A549 (cell line): Measurements from ENCODE around the gene PPP2R2C. TPM values are rescaled to one million over a fixed set of nuclear protein-coding genes. Genes with fewer than 3 reads are reported as not detected.

Experiments used
- ATAC-seq, 2 experiments: fragments of 200-7000 bp in 1 of 2; fragments of >200 bp in 1 of 2; cut with Nextera tagmentation in 1 of 2; cut with Tn5 transposase in 1 of 2; 3 replicates each; pipeline versions ENCODE4 v1.8.0 to v1.9.1; 2018 to 2020; ENCODE audit warnings: mild to moderate bottlenecking in 1 of 2, moderate library complexity in 1 of 2
- CTCF ChIA-PET: fragments of 300-600 bp; sonication (Branson Sonifier 250); formaldehyde crosslinking; extraction: SDS; loops from one replicate; lab custom pipeline; 2021; ENCODE audit warnings: antibody characterized with exemption, inconsistent platforms; lab: Yijun Ruan, JAX
- POLR2A ChIA-PET: fragments of 350-600 bp; formaldehyde crosslinking; extraction: SDS; loops from one replicate; lab custom pipeline; 2021; ENCODE audit warnings: antibody characterized with exemption, inconsistent platforms; lab: Yijun Ruan, JAX
- DNase-seq, 2 experiments: peaks; one replicate each; pipeline versions ENCODE4 v3.0.0 to v3.0.0-alpha.2; 2011 to 2016; ENCODE audit warnings: low read depth in 1 of 2, low spot score in 1 of 2
- FAIRE-seq: peaks from 2 replicates; lab custom pipeline; 2011; peaks lifted over from hg19 to GRCh38; lab: Jason Lieb, UNC
- H3K27ac ChIP-seq, 2 experiments: fragments of >200 bp; sonication (Bioruptor Twin); formaldehyde crosslinking; 3 replicates each; pipeline ENCODE4 v1.5.1; 2016 to 2017
- H3K4me1 ChIP-seq: fragments of >200 bp; sonication (Bioruptor Twin); formaldehyde crosslinking; 3 replicates; pipeline ENCODE4 v1.6.1; 2016
- H3K4me2 ChIP-seq: fragments of >200 bp; sonication (Bioruptor Twin); formaldehyde crosslinking; 3 replicates; pipeline ENCODE4 v1.6.1; 2016
- H3K4me3 ChIP-seq: fragments of >200 bp; sonication (Bioruptor Twin); formaldehyde crosslinking; 3 replicates; pipeline ENCODE4 v1.5.1; 2016
- H3K9me3 ChIP-seq: fragments of >200 bp; sonication (Bioruptor Twin); formaldehyde crosslinking; 3 replicates; pipeline ENCODE4 v1.6.1; 2016
- BHLHE40 ChIP-seq: IDR thresholded peaks from 2 replicates; pipeline ENCODE4 v1.6.1; 2012; ENCODE audit warnings: low read depth, low read length, inconsistent platforms
- CBX2 ChIP-seq: fragments of 200-600 bp; sonication (generic); IDR thresholded peaks from 2 replicates; pipeline ENCODE4 v1.6.1; 2016; ENCODE audit warnings: low read depth, mild to moderate bottlenecking, borderline replicate concordance
- CBX8 ChIP-seq: fragments of 200-600 bp; sonication (generic); IDR thresholded peaks from 2 replicates; pipeline ENCODE4 v1.6.1; 2016
- CEBPB ChIP-seq, 2 experiments: fragments of >200 bp in 1 of 2; sonication (Bioruptor Twin) in 1 of 2; formaldehyde crosslinking in 1 of 2; IDR thresholded peaks; 2 replicates each; pipeline ENCODE4 v1.6.1; 2012 to 2016
- CHD2 ChIP-seq: fragments of 150-350 bp; IDR thresholded peaks from 2 replicates; pipeline ENCODE4 v1.6.1; 2014; ENCODE audit warnings: low read length; ENCODE audit not compliant: partially characterized antibody
- CTCF ChIP-seq: fragments of >200 bp; sonication (Bioruptor Twin); formaldehyde crosslinking; IDR thresholded peaks from 3 replicates; pipeline ENCODE4 v1.5.1; 2016
- E2F6 ChIP-seq: IDR thresholded peaks from 2 replicates; pipeline ENCODE4 v1.6.1; 2012; ENCODE audit warnings: low read depth, borderline replicate concordance
- ELK1 ChIP-seq: fragments of 150-350 bp; IDR thresholded peaks from 2 replicates; pipeline ENCODE4 v1.6.1; 2014; ENCODE audit warnings: low read depth, mild to moderate bottlenecking, low read length
- HDAC2 ChIP-seq: fragments of 200-600 bp; sonication (generic); IDR thresholded peaks from 2 replicates; pipeline ENCODE4 v1.6.1; 2016
- HES2 ChIP-seq: fragments of >200 bp; sonication (Bioruptor Twin); formaldehyde crosslinking; IDR thresholded peaks from 2 replicates; pipeline ENCODE4 v1.6.1; 2016
- HEYL ChIP-seq: fragments of 250-450 bp; sonication (Bioruptor Pico); IDR thresholded peaks from 2 replicates; pipeline ENCODE4 v1.8.0; 2021; ENCODE audit warnings: mild to moderate bottlenecking, moderate library complexity
- HOXA7 ChIP-seq: fragments of 250-450 bp; sonication (Bioruptor Pico); IDR thresholded peaks from 2 replicates; pipeline ENCODE4 v1.5.0; 2020; ENCODE audit warnings: mild to moderate bottlenecking, moderate library complexity
- HOXB13 ChIP-seq: fragments of 250-450 bp; sonication (Bioruptor Pico); IDR thresholded peaks from 2 replicates; pipeline ENCODE4 v1.5.0; 2020; ENCODE audit warnings: low read depth, mild to moderate bottlenecking, moderate library complexity
- HOXB5 ChIP-seq: fragments of 250-450 bp; sonication (Bioruptor Pico); IDR thresholded peaks from 2 replicates; pipeline ENCODE4 v1.5.0; 2020; ENCODE audit warnings: mild to moderate bottlenecking, moderate library complexity
- JUN ChIP-seq, 2 experiments: fragments of >200 bp; sonication (Bioruptor Twin); formaldehyde crosslinking; IDR thresholded peaks; 2 replicates in 1 of 2; 3 replicates in 1 of 2; pipeline ENCODE4 v1.6.1; 2016 to 2017
- JUNB ChIP-seq: fragments of >200 bp; sonication (Bioruptor Twin); formaldehyde crosslinking; IDR thresholded peaks from 2 replicates; pipeline ENCODE4 v1.6.1; 2016
- KDM5A ChIP-seq: fragments of 200-600 bp; sonication (generic); IDR thresholded peaks from 2 replicates; pipeline ENCODE4 v1.6.1; 2016; ENCODE audit warnings: antibody characterized with exemption, mild to moderate bottlenecking
- MAX ChIP-seq: IDR thresholded peaks from 2 replicates; pipeline ENCODE4 v1.6.1; 2012
- PHF8 ChIP-seq: fragments of 200-600 bp; sonication (generic); IDR thresholded peaks from 2 replicates; pipeline ENCODE4 v1.6.1; 2016; ENCODE audit warnings: low read depth, mild to moderate bottlenecking, antibody characterized with exemption, moderate library complexity, borderline replicate concordance
- POLR2AphosphoS2 ChIP-seq: conservative IDR thresholded peaks from 2 replicates; pipeline ENCODE4 v1.6.1; 2012; ENCODE audit warnings: low read length, improper control_type of control experiment, inconsistent platforms
- RAD21 ChIP-seq, 2 experiments: fragments of >200 bp in 1 of 2; sonication (Bioruptor Twin) in 1 of 2; formaldehyde crosslinking in 1 of 2; IDR thresholded peaks in 1 of 2; conservative IDR thresholded peaks in 1 of 2; 2 replicates in 1 of 2; 3 replicates in 1 of 2; pipeline ENCODE4 v1.6.1; 2012 to 2018; ENCODE audit warnings: inconsistent platforms in 1 of 2
- RARB ChIP-seq: fragments of 250-450 bp; sonication (Bioruptor Pico); IDR thresholded peaks from 2 replicates; pipeline ENCODE4 v1.8.0; 2021; ENCODE audit warnings: mild to moderate bottlenecking, moderate library complexity
- RCOR1 ChIP-seq: fragments of 150-350 bp; IDR thresholded peaks from 2 replicates; pipeline ENCODE4 v1.6.1; 2014; ENCODE audit warnings: antibody characterized with exemption, low read length, low read depth
- RFX5 ChIP-seq: fragments of 450-650 bp; IDR thresholded peaks from 2 replicates; pipeline ENCODE4 v1.7.1; 2014; ENCODE audit warnings: antibody characterized with exemption, mild to moderate bottlenecking, moderate library complexity
- SREBF2 ChIP-seq: fragments of 450-650 bp; IDR thresholded peaks from 2 replicates; pipeline ENCODE4 v1.6.1; 2014; ENCODE audit warnings: mild to moderate bottlenecking, moderate library complexity
- TFCP2L1 ChIP-seq: fragments of 250-450 bp; sonication (Bioruptor Pico); IDR thresholded peaks from 2 replicates; pipeline ENCODE4 v1.5.0; 2021; ENCODE audit warnings: mild to moderate bottlenecking
- ZFP36 ChIP-seq: fragments of 450-650 bp; IDR thresholded peaks from 2 replicates; pipeline ENCODE4 v1.6.1; 2014; ENCODE audit warnings: borderline replicate concordance; ENCODE audit not compliant: partially characterized antibody
- ZSCAN20 ChIP-seq: fragments of 250-450 bp; sonication (Bioruptor Pico); IDR thresholded peaks from 2 replicates; pipeline ENCODE4 v1.8.0; 2022; ENCODE audit warnings: mild to moderate bottlenecking, moderate library complexity
- WGBS: methylation state at CpG from one replicate; pipeline ENCODE4 v1.1.6; 2017; ENCODE audit errors: missing lambda C conversion rate; 5-methylcytosine and 5-hydroxymethylcytosine counted together
- polyA plus RNA-seq, 4 experiments: library from polyadenylated mRNA; depleted of rRNA in 3 of 4; stranded (reverse); fragments of >200 nt; fragmentation: RNase III in 1 of 4; extraction: RNeasy Plus Mini Kit Qiagen cat#74134 plus additional on column Dnase treatment in 1 of 4; gene quantifications; 2 replicates in 3 of 4; 3 replicates in 1 of 4; pipeline ENCODE4 v1.2.3, GENCODE V29; 2011 to 2017

The PPP2R2C gene
- polyA plus RNA-seq, 2 of the 4 experiments (the other 2 are of a cell fraction): 23.9 to 29.4 TPM

GRCh38 chr4:6322761-6323566 is 149.4 kb downstream of the PPP2R2C start:
- ATAC-seq: no peak
- WGBS: 88% methylated on average over 26 of the region's 33 CpGs
- no peak for FAIRE-seq
- H3K4me3 ChIP-seq: no peak overlapping the region
- no peak for DNase-seq
- TF ChIP-seq HOXB13 (no peak), E2F6 (no peak), HES2 (no peak), CBX8 (no peak), RFX5 (no peak), RCOR1 (no peak), ZSCAN20 (CRISPR knock-in tag) (no peak)
- no peak overlapping the region for H3K4me2 ChIP-seq
- H3K9me3 ChIP-seq: no peaks in the 10 kb centered on the region
- H3K4me1 ChIP-seq: no peaks in the 10 kb centered on the region
- ChIA-PET POLR2A (no interaction called here), CTCF (interaction anchor here (6.0 to 13.8 kb wide), 2 partner anchors 9 to 66 kb away, joined by 28 to 408 read pairs; no protein-coding TSS in a partner anchor)
- no peak overlapping the region for H3K27ac ChIP-seq

GRCh38 chr4:6322067-6322760 is 150.2 kb downstream of the PPP2R2C start:
- Histone ChIP-seq H3K4me1 (no peaks in the 10 kb centered on the region), H3K9me3 (no peaks in the 10 kb centered on the region), H3K4me3 (no peak overlapping the region), H3K4me2 (no peak overlapping the region), H3K27ac (no peak overlapping the region)
- DNase-seq (no peak), FAIRE-seq (no peak), ATAC-seq (no peak)
- 94% methylated on average over 12 of the region's 23 CpGs for WGBS
- TF ChIP-seq CBX2 (no peak), CBX8 (no peak), ELK1 (no peak), HEYL (CRISPR knock-in tag) (no peak), RAD21 (conservative IDR thresholded peaks at IDR 0.05 in 1 of 2, IDR thresholded peaks at IDR 0.05 in 1 of 2) (no peak), CHD2 (no peak), E2F6 (no peak), SREBF2 (no peak), JUN (IDR thresholded peaks at IDR 0.05) (no peak), RARB (CRISPR knock-in tag) (no peak), CEBPB (IDR thresholded peaks at IDR 0.05) (no peak), HDAC2 (no peak), KDM5A (no peak)
- CTCF ChIA-PET: interaction anchor here (6.0 to 13.8 kb wide), 2 partner anchors 10 to 65 kb away, joined by 28 to 408 read pairs; no protein-coding TSS in a partner anchor
- POLR2A ChIA-PET: no interaction called here

- ChIA-PET POLR2A (no interaction called here), CTCF (interaction anchor here (6.0 to 13.8 kb wide), 2 partner anchors 11 to 64 kb away, joined by 28 to 408 read pairs; no protein-coding TSS in a partner anchor)
- no peak for FAIRE-seq
- H3K27ac ChIP-seq: no peak overlapping the region
- no peak for ATAC-seq
- H3K4me1 ChIP-seq: no peaks in the 10 kb centered on the region
- no peak overlapping the region for H3K4me2 ChIP-seq
- no peak overlapping the region for H3K4me3 ChIP-seq
- H3K9me3 ChIP-seq: no peaks in the 10 kb centered on the region
- WGBS: 94% methylated on average over 2 of the region's 2 CpGs
- no peak for DNase-seq
- TF ChIP-seq RARB (CRISPR knock-in tag): no peak
- no peak for TF ChIP-seq JUNB
- no peak for TF ChIP-seq CTCF
- no peak for TF ChIP-seq KDM5A
- no peak for TF ChIP-seq RCOR1
- TF ChIP-seq POLR2AphosphoS2: no peak
- no peak for TF ChIP-seq HOXA7 (CRISPR knock-in tag)
- no peak for TF ChIP-seq TFCP2L1 (CRISPR knock-in tag)
- TF ChIP-seq HOXB5 (CRISPR knock-in tag): no peak
- TF ChIP-seq MAX: no peak
- TF ChIP-seq JUN (IDR thresholded peaks at IDR 0.05): no peak
- no peak for TF ChIP-seq PHF8
- no peak for TF ChIP-seq ZFP36
- no peak for TF ChIP-seq BHLHE40
- TF ChIP-seq HEYL (CRISPR knock-in tag): no peak
Measured at GRCh38 chr4:6321361-6321760, 151.1 kb downstream of the PPP2R2C start.
